Testis (tissue), 3 donors: Measurements from ENCODE around the gene ATG10. TPM values are rescaled to one million over a fixed set of nuclear protein-coding genes. Genes with fewer than 3 reads are reported as not detected.
"Not testable (repeated sequence)": the region's sequence is repeated elsewhere in the genome, so short reads cannot be mapped to it uniquely, and the experiment has no call there.

Experiments used
- DNase-seq: peaks from one replicate; pipeline ENCODE4 v3.0.0-alpha.2; 2019
- H3K27ac ChIP-seq, 2 donors: fragments of 200-600 bp; sonication (generic); one replicate each; pipeline ENCODE4 v1.5.1; 2019
- H3K27me3 ChIP-seq: fragments of 200-600 bp; sonication (generic); one replicate; pipeline ENCODE4 v1.5.1; 2019
- H3K36me3 ChIP-seq: fragments of 200-600 bp; sonication (generic); one replicate; pipeline ENCODE4 v1.5.1; 2017; ENCODE audit warnings: low read depth; ENCODE audit errors: missing control alignments
- H3K4me1 ChIP-seq: fragments of 200-600 bp; sonication (generic); one replicate; pipeline ENCODE4 v1.5.1; 2019
- H3K4me3 ChIP-seq, 2 donors: fragments of 200-600 bp; sonication (generic); one replicate each; pipeline ENCODE4 v1.5.1; 2017 to 2019
- H3K9me3 ChIP-seq: fragments of 200-600 bp; sonication (generic); one replicate; pipeline ENCODE4 v1.5.1; 2017
- CTCF ChIP-seq, 3 experiments: fragments of 450-650 bp in 2 of 3; fragments of 200-600 bp in 1 of 3; sonication (generic) in 1 of 3; IDR thresholded peaks; one replicate each; pipeline ENCODE4 v1.5.1; 2016 to 2019; ENCODE audit warnings: antibody characterized with exemption in 3 of 3, mild to moderate bottlenecking in 2 of 3, moderate library complexity in 1 of 3
- POLR2A ChIP-seq: fragments of 450-650 bp; IDR thresholded peaks from one replicate; pipeline ENCODE4 v1.6.1; 2017; ENCODE audit warnings: antibody characterized with exemption, mild to moderate bottlenecking, moderate library complexity
- WGBS, 2 donors: methylation state at CpG; one replicate each; pipeline ENCODE4 v1.1.5; 2018; 5-methylcytosine and 5-hydroxymethylcytosine counted together
- intact Hi-C: fragments of 100-400 bp; cut with DNase I; formaldehyde crosslinking; loops from one replicate; pipeline ENCODE4 v1.15.1; 2023; ENCODE audit warnings: low total_unique reads
- polyA plus RNA-seq: library from polyadenylated mRNA; stranded (reverse); fragments of 350-450 nt; fragmentation: Illumina TruSeq; extraction: RNeasy Lipid Tissue Mini Kit (QIAGEN cat#74804); gene quantifications from one replicate; pipeline ENCODE4 v1.2.3, GENCODE V29; 2014; ENCODE audit warnings: low read depth, low replicate concordance; ENCODE audit not compliant: insufficient read depth
- total RNA-seq, 2 donors: library from RNA; depleted of rRNA; stranded (reverse); fragments of >200 nt; gene quantifications; one replicate each; pipeline ENCODE4 v1.2.3, GENCODE V29; 2016

Gene ATG10
- total and polyA plus RNA-seq, 3 donors from 2014 or later: 10.0 to 15.1 (median 14.4) TPM

GRCh38 chr5:82057051-82057450, 85.2 kb downstream of the ATG10 start:
- TF ChIP-seq POLR2A (no peak), CTCF (IDR thresholded peaks at IDR 0.05) (no peak)
- intact Hi-C loops: no loop called here
- DNase-seq: no peak
- H3K27ac ChIP-seq: no peak overlapping the region
- no peaks in the 10 kb centered on the region for H3K4me1 ChIP-seq
- no peaks in the 10 kb centered on the region for H3K36me3 ChIP-seq
- H3K4me3 ChIP-seq: no peak overlapping the region
- no peaks in the 10 kb centered on the region for H3K27me3 ChIP-seq
- H3K9me3 ChIP-seq: no peaks in the 10 kb centered on the region

GRCh38 chr5:82058710-82059109, 86.9 kb downstream of the ATG10 start:
- Histone ChIP-seq H3K4me1 (no peaks in the 10 kb centered on the region), H3K36me3 (no peaks in the 10 kb centered on the region), H3K4me3 (no peak overlapping the region), H3K27me3 (no peaks in the 10 kb centered on the region), H3K27ac (no peak overlapping the region), H3K9me3 (no peaks in the 10 kb centered on the region)
- WGBS, 2 donors: 50 to 52% methylated on average over 1 of the region's 1 CpG
- no peak for TF ChIP-seq POLR2A
- TF ChIP-seq CTCF (IDR thresholded peaks at IDR 0.05): no peak
- intact Hi-C loops: no loop called here
- no peak for DNase-seq

GRCh38 chr5:82066791-82067190, 95.0 kb downstream of the ATG10 start:
- no peak for TF ChIP-seq CTCF (IDR thresholded peaks at IDR 0.05)
- no peak for TF ChIP-seq POLR2A
- H3K36me3 ChIP-seq: no peaks in the 10 kb centered on the region
- H3K27ac ChIP-seq: no peak overlapping the region
- no peaks in the 10 kb centered on the region for H3K27me3 ChIP-seq
- DNase-seq: no peak
- no peak overlapping the region for H3K4me3 ChIP-seq
- H3K4me1 ChIP-seq: no peaks in the 10 kb centered on the region
- no peaks in the 10 kb centered on the region for H3K9me3 ChIP-seq
- intact Hi-C loops: no loop called here

GRCh38 chr5:82068042-82068441, 96.2 kb downstream of the ATG10 start:
- H3K4me3 ChIP-seq, intact Hi-C loops, H3K4me1 ChIP-seq, DNase-seq, H3K9me3 ChIP-seq, H3K27ac ChIP-seq, H3K27me3 ChIP-seq, H3K36me3 ChIP-seq: not testable (repeated sequence)
- 93 to 100% methylated on average over 3 of the region's 3 CpGs for WGBS, 2 donors

GRCh38 chr5:82068723-82069122, 96.9 kb downstream of the ATG10 start:
- intact Hi-C loops: no loop called here
- H3K36me3 ChIP-seq: no peaks in the 10 kb centered on the region
- no peaks in the 10 kb centered on the region for H3K4me1 ChIP-seq
- H3K4me3 ChIP-seq: no peak overlapping the region
- TF ChIP-seq CTCF (IDR thresholded peaks at IDR 0.05) (no peak), POLR2A (no peak)
- DNase-seq: no peak
- 40 to 46% methylated on average over 2 of the region's 2 CpGs for WGBS, 2 donors
- H3K27me3 ChIP-seq: no peaks in the 10 kb centered on the region
- H3K9me3 ChIP-seq: no peaks in the 10 kb centered on the region
- no peak overlapping the region for H3K27ac ChIP-seq
